Cerebellar nuclear complex (tissue), 1 donor: ENCODE data around the gene SEMA3A.
"Not testable (repeated sequence)": the region's sequence is repeated elsewhere in the genome, so short reads cannot be mapped to it uniquely, and the experiment has no call there.

ENCODE experiments used
- DNase-seq, 2 experiments: peaks; one replicate each; lab custom pipeline; 2025; lab: John Stamatoyannopoulos, UW

The SEMA3A gene

DNA sequence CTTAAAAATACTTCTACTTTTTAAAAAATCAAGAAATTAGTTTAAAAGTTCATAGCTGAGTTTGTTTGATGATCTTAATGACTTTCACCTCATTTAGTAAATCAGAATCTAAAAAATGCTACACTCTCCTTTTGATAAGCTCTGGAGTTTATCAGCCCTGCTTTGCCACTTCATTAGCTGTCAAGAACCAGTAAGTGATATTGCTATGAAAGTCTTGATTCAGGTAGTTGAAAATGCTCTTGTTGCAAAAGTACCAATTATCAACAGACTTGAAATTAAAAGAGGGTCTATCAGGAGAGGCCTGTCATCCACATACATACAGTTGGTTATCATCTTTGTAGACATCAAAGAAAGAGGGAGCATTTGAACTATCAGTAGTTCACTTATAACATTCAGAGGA is 41.6 kb downstream of the SEMA3A start:
- DNase-seq = no peak

DNA sequence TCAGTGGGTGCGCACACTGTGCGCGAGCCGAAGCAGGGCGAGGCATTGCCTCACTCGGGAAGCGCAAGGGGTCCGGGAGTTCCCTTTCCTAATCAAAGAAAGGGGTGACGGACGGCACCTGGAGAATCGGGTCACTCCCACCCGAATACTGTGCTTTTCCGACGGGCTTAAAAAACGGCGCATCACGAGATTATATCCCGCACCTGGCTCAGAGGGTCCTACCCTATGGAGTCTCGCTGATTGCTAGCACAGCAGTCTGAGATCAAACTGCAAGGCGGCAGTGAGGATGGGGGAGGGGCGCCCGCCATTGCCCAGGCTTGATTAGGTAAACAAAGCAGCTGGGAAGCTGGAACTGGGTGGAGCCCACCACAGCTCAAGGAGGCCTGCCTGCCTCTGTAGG is 44.2 kb downstream of the SEMA3A start:
- DNase-seq = not testable (repeated sequence)

DNA sequence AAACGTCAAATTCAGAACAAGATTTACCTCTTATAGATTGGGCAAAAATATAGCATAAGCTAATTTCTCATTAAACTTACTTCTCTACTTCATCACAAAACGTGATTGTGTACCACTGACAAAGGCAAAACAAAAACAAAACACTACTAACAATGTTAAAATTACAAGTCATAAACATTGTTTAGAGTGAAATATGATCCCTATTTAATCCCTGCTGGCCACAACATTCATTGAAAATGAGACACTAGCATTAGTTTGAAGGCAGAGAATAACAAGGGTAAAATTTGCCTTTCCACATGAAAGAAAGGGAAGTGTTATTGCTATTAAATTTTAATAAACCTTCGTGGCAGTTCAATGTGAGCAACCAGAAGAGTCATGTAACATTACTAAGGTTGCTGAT is 45.0 kb downstream of the SEMA3A start:
- no peak for DNase-seq

DNA sequence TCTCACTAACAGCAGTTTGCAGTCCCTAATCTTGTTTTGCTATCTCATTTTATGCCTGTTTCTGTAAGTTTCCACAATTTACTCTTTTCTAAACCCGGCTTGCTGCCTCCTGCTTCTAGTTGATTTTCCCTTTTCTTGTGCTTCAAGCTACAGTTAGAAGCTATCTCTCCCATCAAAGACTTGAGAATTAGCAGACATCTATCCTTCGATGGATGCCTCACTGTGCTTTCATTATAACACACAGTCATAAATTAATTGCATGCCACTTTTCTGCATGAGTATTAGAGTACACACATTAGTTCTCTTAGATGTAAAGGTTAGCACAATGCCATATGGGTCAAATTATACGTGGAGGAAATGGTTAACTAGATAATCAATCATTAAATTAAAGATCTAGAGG is 48.7 kb downstream of the SEMA3A start:
- no peak for DNase-seq

DNA sequence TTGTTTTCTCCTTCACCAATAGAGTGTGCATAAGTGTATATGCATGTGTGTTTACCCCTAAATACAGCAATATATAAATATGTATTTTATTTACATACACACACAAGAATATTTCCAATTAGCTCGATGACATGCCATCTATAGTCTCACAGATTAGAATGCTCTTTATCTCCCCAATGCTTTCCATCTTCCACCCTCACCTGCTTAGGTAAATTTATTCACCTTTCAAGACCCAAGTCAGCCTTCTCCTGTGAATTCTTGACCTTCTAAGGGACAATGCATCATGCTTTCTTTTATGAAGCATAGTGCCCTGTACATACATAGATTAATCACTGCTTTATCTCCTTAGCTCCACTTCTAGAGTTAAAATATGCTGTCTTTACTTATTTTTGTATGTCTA is 49.7 kb downstream of the SEMA3A start:
- DNase-seq = no peak

DNA sequence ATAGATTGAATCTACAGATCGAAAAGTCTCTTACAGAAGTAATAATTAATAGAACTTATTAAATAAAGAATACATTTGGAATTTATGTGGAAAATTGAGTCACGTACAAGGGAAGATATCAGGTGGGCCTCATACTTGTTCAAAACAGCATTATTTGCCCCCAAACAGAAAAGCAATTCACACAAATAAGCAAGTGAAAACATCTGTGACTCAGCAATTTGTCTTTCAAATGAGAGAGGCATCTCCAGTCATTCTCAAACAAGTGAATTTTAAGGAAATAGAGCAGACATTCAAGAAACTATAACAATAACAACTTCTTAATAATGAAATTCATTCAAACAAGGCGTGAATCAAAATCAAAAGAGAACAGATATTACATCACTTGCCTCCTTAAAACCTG is 50.1 kb downstream of the SEMA3A start:
- DNase-seq = no peak

DNA sequence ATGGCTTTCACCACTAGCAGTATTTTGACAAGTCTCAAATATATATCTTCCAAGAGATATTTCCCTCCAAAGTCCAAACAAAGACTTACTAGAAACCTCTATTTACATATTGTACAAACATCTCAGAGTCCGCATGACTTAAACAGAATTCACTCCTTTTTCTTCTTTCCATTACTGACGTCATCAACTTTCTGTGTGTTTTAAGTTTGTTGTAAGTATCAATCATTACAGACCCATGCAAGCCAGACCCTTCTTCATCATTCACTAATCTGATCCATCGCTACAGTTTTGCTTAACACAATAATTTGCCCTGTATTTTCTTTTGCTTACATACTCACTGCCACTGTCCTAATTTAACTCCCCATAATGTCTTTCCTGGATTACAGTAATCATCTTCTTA is 51.9 kb downstream of the SEMA3A start:
- DNase-seq = no peak

DNA sequence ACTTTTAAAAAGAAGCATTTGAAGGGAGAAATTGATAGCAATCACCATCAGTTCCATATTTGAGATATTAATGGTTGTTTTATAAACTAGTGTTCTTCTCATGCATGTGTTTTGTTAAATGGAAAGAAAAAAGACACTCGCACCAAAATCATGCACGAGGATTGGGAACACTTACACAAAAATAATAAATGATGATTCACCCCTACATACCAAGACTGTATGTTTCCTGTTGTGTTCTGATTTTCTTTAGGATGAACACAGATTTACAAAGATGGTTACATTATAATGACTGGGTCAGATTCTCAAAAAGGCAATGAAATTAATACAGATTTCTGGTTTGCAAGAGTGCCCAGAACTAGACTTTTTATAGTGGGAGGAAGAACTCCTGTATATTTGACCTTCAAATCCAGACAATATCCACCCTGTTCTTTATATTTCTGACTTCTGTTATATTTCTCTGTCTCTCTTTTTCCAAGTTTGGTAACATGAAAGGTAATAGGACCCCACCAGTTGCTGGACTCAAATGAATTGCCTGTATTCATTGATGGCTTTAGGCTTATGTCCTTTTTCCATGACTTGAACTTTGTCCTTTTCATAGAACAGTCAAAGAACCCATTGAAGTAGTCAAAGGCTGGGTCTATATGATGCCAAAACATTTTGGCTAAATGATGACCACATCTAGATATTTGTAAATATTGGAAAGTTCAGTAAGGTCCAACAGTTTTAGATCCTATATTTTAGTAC is 54.4 kb downstream of the SEMA3A start:
- no peak for DNase-seq

DNA sequence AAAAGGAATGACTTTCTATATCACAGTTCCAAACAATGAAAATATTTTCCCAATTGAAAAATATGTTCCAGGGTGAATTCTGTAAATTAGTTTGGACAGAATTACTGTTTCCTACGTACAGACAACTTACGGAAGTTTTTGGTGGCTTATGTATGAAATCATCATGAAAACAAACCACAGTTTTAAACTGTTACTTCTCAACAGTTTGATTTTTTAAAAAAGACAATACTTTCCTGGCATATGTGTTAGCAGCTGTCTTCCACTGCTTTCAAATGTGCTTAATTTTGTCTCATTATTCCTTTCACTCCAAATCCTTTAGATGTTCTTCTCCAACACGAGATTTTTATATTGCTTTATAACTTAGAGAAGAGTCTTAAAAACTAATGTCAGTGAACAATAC is 56.2 kb downstream of the SEMA3A start:
- no peak for DNase-seq

DNA sequence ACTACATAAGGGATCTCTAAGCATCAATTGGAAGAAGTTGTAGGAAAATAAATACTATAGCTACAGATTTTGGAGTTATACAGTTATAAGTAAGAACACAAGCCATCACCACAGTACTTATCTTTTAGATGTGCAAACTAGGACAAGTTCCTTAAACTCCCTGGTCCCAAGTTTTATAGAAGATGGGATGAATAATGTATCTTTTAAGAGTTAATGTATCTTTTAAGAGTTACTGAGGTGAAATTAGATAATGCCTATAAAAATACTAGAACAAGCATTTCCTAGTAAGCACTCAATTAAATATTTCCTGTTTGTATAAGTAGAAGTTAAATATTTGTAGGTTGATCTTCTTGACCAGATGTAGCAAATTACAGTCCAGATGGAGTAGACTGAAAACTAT is 56.8 kb downstream of the SEMA3A start:
- no peak for DNase-seq

DNA sequence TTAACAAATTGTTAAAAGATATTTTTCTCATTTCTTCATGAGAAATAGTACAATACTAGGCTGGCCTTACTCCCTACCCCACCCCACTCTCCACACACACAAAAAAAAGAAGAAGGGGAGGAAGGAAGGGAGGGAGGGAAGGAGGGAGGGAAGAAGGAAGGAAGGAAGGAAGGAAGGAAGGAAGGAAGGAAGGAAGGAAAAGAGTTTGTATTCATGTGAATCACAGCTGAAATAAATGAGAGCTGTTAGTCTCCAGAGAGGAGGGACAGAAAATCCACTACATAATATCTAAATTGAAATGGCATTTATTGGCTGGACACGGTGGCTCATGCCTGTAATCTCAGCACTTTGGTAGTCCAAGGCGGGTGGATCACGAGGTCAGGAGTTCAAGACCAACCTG is 57.8 kb downstream of the SEMA3A start:
- no peak for DNase-seq

DNA sequence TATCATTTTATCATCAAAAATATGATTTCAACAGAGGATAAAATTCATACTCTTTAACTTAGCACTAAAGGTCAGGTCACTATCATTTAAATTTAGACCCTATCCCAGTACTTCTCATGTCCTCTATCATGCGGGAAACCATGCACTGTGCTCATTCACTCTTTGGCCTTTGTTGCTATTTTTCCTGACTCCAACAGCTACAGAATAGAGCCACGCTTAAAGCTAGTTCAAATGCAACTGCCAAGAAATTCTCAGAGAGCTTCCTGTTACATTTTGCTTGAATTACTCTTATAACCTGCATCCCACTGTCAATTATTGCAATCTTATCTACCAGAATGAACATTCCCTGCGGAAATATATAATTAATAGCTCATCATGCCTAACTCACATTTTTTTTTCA is 58.3 kb downstream of the SEMA3A start:
- DNase-seq = no peak

DNA sequence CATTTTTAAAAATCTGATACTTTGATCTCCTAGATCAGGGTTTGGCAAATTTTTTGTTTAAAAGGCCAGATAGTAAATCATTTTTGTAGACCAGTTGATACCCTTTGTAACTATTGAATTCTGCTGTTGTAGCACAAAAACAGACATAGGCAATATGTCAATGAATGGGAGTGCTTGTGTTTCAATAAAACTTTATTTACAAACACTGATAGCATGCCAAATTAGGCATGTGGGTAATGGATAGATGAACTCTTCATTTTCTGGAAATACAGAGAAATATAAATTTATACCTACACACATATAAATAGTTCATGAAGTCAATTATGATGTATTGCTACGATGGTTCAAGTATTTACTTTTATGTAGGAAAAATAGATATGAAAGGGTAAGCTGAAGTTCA is 60.4 kb downstream of the SEMA3A start:
- no peak for DNase-seq

DNA sequence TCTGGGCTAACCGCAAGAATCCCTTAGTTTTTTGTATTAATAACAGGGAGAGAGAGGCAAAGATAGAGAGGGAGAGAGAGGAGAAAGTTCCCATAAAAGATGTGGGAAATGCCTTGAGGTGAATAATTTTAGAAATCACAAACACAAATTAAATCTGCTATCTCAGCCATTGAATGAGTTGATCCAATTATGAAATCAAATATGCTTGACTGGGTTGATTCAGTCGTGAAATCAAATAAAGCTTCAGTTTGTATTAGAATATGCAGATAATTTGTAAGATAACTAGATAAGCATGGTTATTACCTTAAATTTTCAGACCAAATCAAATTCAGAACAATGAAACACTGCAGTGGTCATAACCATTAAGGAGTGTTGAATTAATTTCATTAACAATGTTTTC is 68.9 kb downstream of the SEMA3A start:
- no peak for DNase-seq

DNA sequence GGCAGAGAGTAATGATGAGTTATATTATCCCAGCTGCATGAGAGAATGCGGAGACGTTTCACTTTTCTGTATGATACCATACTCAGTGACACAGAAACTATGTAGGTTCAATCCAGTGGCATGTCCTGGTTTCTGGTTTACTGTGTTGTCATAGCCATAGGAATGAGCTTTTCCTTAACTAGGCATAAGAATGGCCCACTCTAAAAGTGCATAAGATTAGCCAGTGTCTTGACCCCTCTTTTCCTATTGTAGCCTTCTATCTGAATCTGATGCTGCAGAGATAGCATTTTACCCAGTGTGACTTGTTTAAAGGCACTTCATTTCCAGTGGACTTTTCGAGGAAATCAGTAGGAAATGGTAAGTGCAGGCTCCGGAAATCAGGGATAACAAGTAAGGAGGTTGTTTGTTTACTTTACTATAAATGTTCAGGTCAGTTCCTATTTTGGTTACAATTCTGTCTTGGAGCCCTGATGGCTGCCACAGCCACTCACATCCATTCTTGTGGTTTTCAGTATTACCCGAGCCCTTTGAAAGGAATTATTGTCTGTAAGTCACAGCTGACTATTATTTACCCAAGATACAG is 70.5 kb downstream of the SEMA3A start:
- DNase-seq = no peak

DNA sequence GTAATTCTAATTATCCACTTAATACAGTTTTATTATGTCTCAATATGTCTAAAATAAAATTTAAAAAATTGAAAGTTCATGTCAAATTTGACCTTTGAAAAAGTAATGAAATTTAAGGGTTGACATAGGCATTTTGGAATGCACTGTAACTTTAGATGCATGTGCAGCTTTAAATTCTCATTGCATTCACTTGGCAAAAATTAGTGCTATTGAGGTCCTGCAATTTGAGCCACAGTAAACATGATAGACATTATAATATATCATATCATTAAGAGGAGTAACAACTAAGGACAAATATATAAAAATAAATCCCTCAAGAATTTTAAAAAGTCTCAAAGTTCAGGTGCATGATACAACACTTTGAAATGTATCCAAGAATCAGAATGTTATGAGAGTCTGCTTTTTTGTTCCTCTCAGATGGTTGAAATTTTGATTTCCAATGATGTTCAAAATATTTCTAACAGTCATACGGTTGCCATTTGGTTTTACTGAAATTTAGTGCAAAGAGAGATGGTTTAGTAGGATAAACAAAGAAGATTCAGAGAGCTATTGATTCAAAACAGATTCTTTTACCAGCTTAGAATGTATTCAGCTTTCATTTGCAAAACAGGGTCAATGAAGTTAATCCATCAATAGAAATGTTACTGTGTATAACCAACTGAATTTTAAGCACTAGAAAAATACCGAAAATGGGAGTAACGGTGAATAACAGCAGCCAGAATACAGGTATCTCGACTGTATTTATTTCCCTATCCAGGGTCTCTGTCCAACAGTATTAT is 71.8 kb downstream of the SEMA3A start:
- no peak for DNase-seq

DNA sequence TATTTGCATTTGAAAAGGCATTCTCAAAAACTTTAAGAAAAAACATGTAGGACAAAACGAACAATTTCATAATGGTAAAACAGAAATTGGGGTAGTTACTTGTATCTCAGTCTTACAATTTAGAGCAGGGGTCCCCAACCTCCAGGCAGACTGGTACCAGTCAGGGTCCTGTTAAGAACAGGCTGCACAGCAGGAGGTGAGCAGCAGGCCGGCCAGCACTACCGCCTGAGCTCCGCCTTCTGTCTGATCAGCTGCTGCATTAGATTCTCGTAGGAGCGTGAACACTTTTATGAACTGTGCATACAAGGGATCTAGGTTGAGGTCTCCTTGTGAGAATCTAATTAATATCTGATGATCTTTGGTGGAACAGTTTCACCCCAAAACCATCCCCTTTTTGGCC is 77.3 kb downstream of the SEMA3A start:
- no peak for DNase-seq

DNA sequence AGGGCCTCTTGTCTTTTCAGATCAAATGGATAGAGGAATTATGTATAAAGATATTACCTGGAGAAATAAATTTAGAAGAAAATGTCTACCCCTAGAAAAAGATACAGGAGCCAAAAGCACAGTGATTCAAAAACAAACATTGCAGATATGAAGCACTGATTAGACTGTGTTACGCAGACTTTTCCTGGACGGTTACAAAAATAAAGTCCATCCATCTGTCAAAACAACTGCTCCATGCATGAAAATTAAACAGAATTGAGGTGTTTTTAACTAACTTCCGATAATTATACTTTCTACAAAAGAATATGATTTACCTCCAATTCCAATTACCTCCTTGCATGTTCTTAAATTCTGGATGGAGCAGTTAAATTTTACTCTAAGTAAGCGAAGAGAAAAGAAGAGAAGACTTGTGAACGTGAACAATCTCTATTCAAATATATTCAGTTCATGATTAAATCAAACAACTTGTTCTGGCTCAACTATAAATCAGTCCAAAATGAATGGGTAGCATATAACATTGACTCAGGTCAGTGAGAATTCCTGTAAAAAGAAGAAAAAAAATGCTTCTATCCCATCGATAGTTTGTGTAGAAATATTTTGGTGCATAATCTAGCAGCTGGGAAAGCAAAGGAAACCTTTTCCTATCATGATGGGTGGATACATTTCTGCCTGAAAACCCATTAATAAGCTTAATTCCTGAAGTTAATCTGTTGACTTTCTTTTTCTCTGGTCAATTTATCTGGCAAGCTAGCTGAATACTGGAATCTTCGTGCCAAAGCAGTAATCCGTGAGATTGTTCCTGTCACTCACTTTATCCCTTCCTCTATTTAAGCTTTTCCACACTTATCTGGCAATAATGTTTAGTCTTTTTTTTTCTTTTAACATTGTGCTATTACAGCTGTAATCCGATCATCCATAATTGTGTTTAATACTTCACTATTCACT is 80.4 kb downstream of the SEMA3A start:
- no peak for DNase-seq

DNA sequence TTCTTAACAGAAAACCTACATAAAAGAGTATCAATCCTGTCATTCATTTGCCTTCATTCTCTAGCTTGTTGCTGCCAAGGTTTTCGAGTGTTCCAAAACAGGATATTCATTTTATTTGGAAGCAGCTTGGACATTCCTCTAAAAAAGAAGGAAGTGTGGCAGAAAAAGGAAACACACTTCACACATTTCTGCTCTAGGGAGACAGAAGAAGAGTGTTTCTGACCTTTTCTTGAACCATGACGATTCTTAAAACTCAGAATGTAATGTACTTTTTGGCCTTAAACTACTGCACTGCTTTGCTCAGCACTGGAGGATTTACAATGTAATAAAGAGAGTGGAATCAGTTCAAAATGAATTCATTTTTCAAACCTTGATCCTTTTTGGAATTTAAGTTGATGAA is 81.3 kb downstream of the SEMA3A start:
- DNase-seq = no peak

DNA sequence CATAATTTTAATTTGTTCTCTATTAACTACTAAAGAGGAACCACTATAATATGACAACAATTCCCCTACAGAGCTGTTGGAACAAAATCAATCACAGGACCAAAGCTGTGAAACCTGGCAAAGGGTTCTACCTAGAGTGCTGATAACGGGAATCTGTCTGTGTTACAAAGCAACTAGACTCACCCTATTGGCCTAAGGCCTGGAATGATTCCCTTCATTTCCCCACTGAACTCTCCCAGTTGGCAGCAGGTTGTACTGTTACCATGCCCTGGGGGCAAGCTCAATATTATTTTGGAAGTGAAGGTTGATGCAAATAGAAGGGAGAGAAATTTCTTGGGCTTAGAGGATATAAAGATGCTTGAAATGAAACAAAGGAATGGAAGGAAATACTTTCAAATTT is 81.8 kb downstream of the SEMA3A start:
- no peak for DNase-seq

DNA sequence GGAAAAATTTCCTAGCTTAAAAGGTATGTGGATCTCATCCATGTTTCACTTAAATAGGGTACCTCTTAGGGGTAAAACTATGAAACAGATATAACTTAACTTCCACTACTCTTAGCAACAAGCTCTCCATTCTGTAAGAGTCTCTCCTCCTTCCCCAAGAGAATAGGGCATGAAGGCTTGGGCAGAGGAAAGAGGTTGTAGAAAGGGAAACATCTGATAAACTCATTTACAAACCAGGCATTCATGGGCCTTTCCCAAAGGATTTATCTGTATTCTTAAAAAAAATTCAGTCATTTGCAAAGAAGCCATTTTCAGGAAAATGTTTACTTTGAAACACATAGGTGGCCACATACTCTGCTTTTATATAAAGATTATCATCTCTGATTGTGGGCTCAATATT is 82.7 kb downstream of the SEMA3A start:
- DNase-seq = no peak

DNA sequence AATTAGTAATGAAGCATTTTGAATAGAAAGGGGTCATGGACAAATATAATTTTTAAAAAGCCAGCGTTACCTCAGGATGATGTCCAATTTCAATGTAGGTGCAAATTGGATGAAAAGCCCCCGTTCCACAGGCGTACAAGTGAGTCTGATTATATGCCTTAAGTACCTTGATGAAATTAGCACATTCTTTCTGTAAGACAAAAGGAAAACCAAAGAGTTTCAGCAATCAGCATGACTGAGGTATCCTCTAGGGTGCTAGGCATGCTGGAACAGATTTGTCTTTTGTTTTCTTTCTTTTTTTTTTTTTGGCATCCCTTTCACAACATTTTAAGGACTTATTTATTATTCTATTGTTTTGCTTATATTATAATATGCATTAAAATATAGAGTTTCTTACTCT is 84.2 kb downstream of the SEMA3A start:
- DNase-seq = no peak
